Transverse colon (tissue), 4 donors: Measurements from ENCODE around the gene ANXA10. TPM values are rescaled to one million over a fixed set of nuclear protein-coding genes. Genes with fewer than 3 reads are reported as not detected.

ENCODE experiments used
- DNase-seq: peaks from one replicate; pipeline ENCODE4 v3.0.0-alpha.2; 2019
- H3K27ac ChIP-seq, 4 donors: fragments of 200-600 bp; sonication (generic); 2 replicates each; pipeline ENCODE4 v1.5.1; 2016 to 2018; ENCODE audit warnings: inconsistent platforms in 4 of 4
- H3K27me3 ChIP-seq: fragments of 200-600 bp; sonication (generic); 2 replicates; pipeline ENCODE4 v1.5.1; 2017; ENCODE audit warnings: inconsistent platforms
- H3K36me3 ChIP-seq, 4 donors: fragments of 200-600 bp; sonication (generic); 2 replicates each; pipeline ENCODE4 v1.5.1; 2017 to 2019; ENCODE audit warnings: inconsistent platforms in 4 of 4
- H3K4me1 ChIP-seq, 4 donors: fragments of 200-600 bp; sonication (generic); 2 replicates each; pipeline ENCODE4 v1.5.1; 2017 to 2020; ENCODE audit warnings: inconsistent platforms in 4 of 4
- H3K4me3 ChIP-seq, 4 donors: fragments of 200-600 bp; sonication (generic); 1 replicate in 1 of 4; 2 replicates in 3 of 4; pipeline versions ENCODE4 v1.5.1 to v1.6.1; 2017 to 2019; ENCODE audit warnings: inconsistent platforms in 4 of 4
- H3K9me3 ChIP-seq, 2 donors: fragments of 200-600 bp; sonication (generic); 2 replicates each; pipeline ENCODE4 v1.5.1; 2017 to 2019; ENCODE audit warnings: inconsistent platforms in 2 of 2
- CTCF ChIP-seq, 5 experiments: fragments of 200-600 bp in 3 of 5; fragments of 450-650 bp in 2 of 5; sonication (generic) in 3 of 5; IDR thresholded peaks; 1 replicate in 2 of 5; 2 replicates in 3 of 5; pipeline ENCODE4 v1.5.1; 2016 to 2017; ENCODE audit warnings: antibody characterized with exemption in 5 of 5, inconsistent platforms in 3 of 5, mild to moderate bottlenecking in 2 of 5, moderate library complexity in 1 of 5
- EP300 ChIP-seq: sonication (generic); formaldehyde crosslinking; IDR thresholded peaks from one replicate; pipeline ENCODE4 v1.6.1; 2017; ENCODE audit warnings: antibody characterized with exemption, low read depth
- POLR2A ChIP-seq: fragments of 450-650 bp; IDR thresholded peaks from one replicate; pipeline ENCODE4 v1.6.1; 2016; ENCODE audit warnings: antibody characterized with exemption, mild to moderate bottlenecking, moderate library complexity
- POLR2AphosphoS5 ChIP-seq, 3 donors: sonication (generic); formaldehyde crosslinking; IDR thresholded peaks; one replicate each; pipeline ENCODE4 v1.6.1; 2016; ENCODE audit warnings: antibody characterized with exemption in 3 of 3
- WGBS, 2 donors: methylation state at CpG; one replicate each; pipeline ENCODE4 v1.1.5; 2018; ENCODE audit warnings: low coverage in 1 of 2; 5-methylcytosine and 5-hydroxymethylcytosine counted together
- in situ Hi-C, 4 donors: fragments of 200-750 bp; cut with MboI; loops; one replicate each; pipeline versions ENCODE4 v1.15.0 to v1.15.1; 2017; ENCODE audit warnings: low sequenced_read_pairs in 3 of 4, low pct_ligation_motif_present in 1 of 4, low pct_unique_long_range_greater_than_20kb in 1 of 4
- intact Hi-C: fragments of 100-400 bp; cut with DNase I; formaldehyde crosslinking; loops from one replicate; pipeline ENCODE4 v1.15.1; 2023; ENCODE audit warnings: low total_unique reads
- total RNA-seq, 4 donors: library from RNA; depleted of rRNA; stranded (reverse); fragments of >200 nt; gene quantifications; one replicate each; pipeline ENCODE4 v1.1.0, GENCODE V29; 2016

The ANXA10 gene
- total RNA-seq, 4 donors from 2014 or later = 0.82 TPM; not detected in 3

- H3K27ac ChIP-seq = no peak overlapping the region
- in situ Hi-C loops = no loop called here
- TF ChIP-seq POLR2A (no peak), POLR2AphosphoS5 (IDR thresholded peaks at IDR 0.05) (no peak), EP300 (no peak)
- H3K4me3 ChIP-seq = no peak overlapping the region
- intact Hi-C loops = no loop called here
- 81 to 86% methylated on average over 2 to 3 of the region's 3 CpGs for WGBS, 2 donors
- no peaks in the 10 kb centered on the region for H3K27me3 ChIP-seq
- DNase-seq = no peak
- H3K36me3 ChIP-seq = no peaks in the 10 kb centered on the region
- H3K4me1 ChIP-seq = no peaks in the 10 kb centered on the region
- H3K9me3 ChIP-seq = no peaks in the 10 kb centered on the region
These were observed 34.9 kb upstream of the ANXA10 start for GRCh38 chr4:168057412-168057811.

GRCh38 chr4:168059251-168059650, 33.1 kb upstream of the ANXA10 start:
- DNase-seq = no peak
- H3K27me3 ChIP-seq = no peaks in the 10 kb centered on the region
- H3K4me3 ChIP-seq = no peak overlapping the region
- no peaks in the 10 kb centered on the region for H3K4me1 ChIP-seq
- no peak overlapping the region for H3K27ac ChIP-seq
- TF ChIP-seq POLR2AphosphoS5 (IDR thresholded peaks at IDR 0.05) = no peak
- no peak for TF ChIP-seq CTCF (IDR thresholded peaks at IDR 0.05)
- no peak for TF ChIP-seq POLR2A
- TF ChIP-seq EP300 = no peak
- no peaks in the 10 kb centered on the region for H3K9me3 ChIP-seq
- 68 to 80% methylated on average over 1 of the region's 1 CpG for WGBS, 2 donors
- in situ Hi-C loops (no loop called here), intact Hi-C loops (no loop called here)
- H3K36me3 ChIP-seq = no peaks in the 10 kb centered on the region

- Histone ChIP-seq H3K36me3 (no peaks in the 10 kb centered on the region), H3K27me3 (no peaks in the 10 kb centered on the region), H3K9me3 (no peaks in the 10 kb centered on the region), H3K4me1 (no peaks in the 10 kb centered on the region), H3K27ac (no peak overlapping the region), H3K4me3 (no peak overlapping the region)
- intact Hi-C loops = no loop called here
- DNase-seq = no peak
- in situ Hi-C loops = no loop called here
- WGBS, 2 donors = 84 to 96% methylated on average over 4 of the region's 4 CpGs
- TF ChIP-seq POLR2A (no peak), POLR2AphosphoS5 (IDR thresholded peaks at IDR 0.05) (no peak), EP300 (no peak)
These were observed 29.3 kb upstream of the ANXA10 start for GRCh38 chr4:168063031-168063430.

GRCh38 chr4:168070903-168071302, 21.4 kb upstream of the ANXA10 start:
- Histone ChIP-seq H3K27me3 (no peaks in the 10 kb centered on the region), H3K9me3 (no peaks in the 10 kb centered on the region), H3K4me3 (no peak overlapping the region), H3K4me1 (no peaks in the 10 kb centered on the region), H3K36me3 (no peaks in the 10 kb centered on the region), H3K27ac (no peak overlapping the region)
- TF ChIP-seq POLR2A (no peak), POLR2AphosphoS5 (IDR thresholded peaks at IDR 0.05) (no peak), EP300 (no peak), CTCF (IDR thresholded peaks at IDR 0.05) (no peak)
- 80 to 100% methylated on average over 1 of the region's 1 CpG for WGBS, 2 donors
- no peak for DNase-seq
- in situ Hi-C loops = no loop called here
- intact Hi-C loops = loop anchor here (10.0 kb wide), 1 partner anchor 1046 kb away; no protein-coding TSS in a partner anchor

- Histone ChIP-seq H3K4me3 (no peak overlapping the region), H3K27me3 (no peaks in the 10 kb centered on the region), H3K9me3 (no peaks in the 10 kb centered on the region), H3K4me1 (no peaks in the 10 kb centered on the region), H3K27ac (no peak overlapping the region), H3K36me3 (no peaks in the 10 kb centered on the region)
- intact Hi-C loops = loop anchor here (10.0 kb wide), 1 partner anchor 1047 kb away; no protein-coding TSS in a partner anchor
- no peak for TF ChIP-seq POLR2AphosphoS5 (IDR thresholded peaks at IDR 0.05)
- TF ChIP-seq EP300 = no peak
- no peak for TF ChIP-seq POLR2A
- TF ChIP-seq CTCF (IDR thresholded peaks at IDR 0.05) = no peak
- DNase-seq = no peak
- 57 to 66% methylated on average over 2 of the region's 2 CpGs for WGBS, 2 donors
- in situ Hi-C loops = no loop called here
These were observed 21.0 kb upstream of the ANXA10 start for GRCh38 chr4:168071304-168071703.
